Sigmoid colon (tissue), 7 donors: ENCODE results near the gene EML4. TPM values are rescaled to one million over a fixed set of nuclear protein-coding genes. Genes with fewer than 3 reads are reported as not detected.

ENCODE experiments used
- DNase-seq: peaks from one replicate; pipeline ENCODE4 v3.0.0-alpha.2; 2019
- H3K27ac ChIP-seq, 4 donors: fragments of 200-600 bp; sonication (generic); one replicate each; pipeline ENCODE4 v1.5.1; 2016 to 2019; ENCODE audit warnings: mild to moderate bottlenecking in 1 of 4
- H3K27me3 ChIP-seq, 3 donors: fragments of 200-600 bp; sonication (generic); one replicate each; pipeline ENCODE4 v1.5.1; 2019; ENCODE audit warnings: mild to moderate bottlenecking in 1 of 3
- H3K36me3 ChIP-seq, 4 donors: fragments of 200-600 bp; sonication (generic); one replicate each; pipeline ENCODE4 v1.5.1; 2016 to 2019
- H3K4me1 ChIP-seq, 4 donors: fragments of 200-600 bp; sonication (generic); one replicate each; pipeline ENCODE4 v1.5.1; 2017 to 2019
- H3K4me3 ChIP-seq, 4 donors: fragments of 200-600 bp; sonication (generic); one replicate each; pipeline ENCODE4 v1.5.1; 2017 to 2019; ENCODE audit warnings: mild to moderate bottlenecking in 2 of 4, moderate library complexity in 1 of 4
- H3K9me3 ChIP-seq, 4 donors: fragments of 200-600 bp in 3 of 4; sonication (generic) in 3 of 4; one replicate each; pipeline versions ENCODE4 v1.5.1 to v1.6.1; 2013 to 2019
- EP300 ChIP-seq, 4 donors: sonication (generic); formaldehyde crosslinking; IDR thresholded peaks; one replicate each; pipeline ENCODE4 v1.6.1; 2017; ENCODE audit warnings: antibody characterized with exemption in 4 of 4
- POLR2A ChIP-seq, 2 donors: fragments of 450-650 bp; IDR thresholded peaks; one replicate each; pipeline ENCODE4 v1.6.1; 2016; ENCODE audit warnings: antibody characterized with exemption in 2 of 2, mild to moderate bottlenecking in 2 of 2, moderate library complexity in 2 of 2
- POLR2AphosphoS5 ChIP-seq, 4 donors: sonication (generic); formaldehyde crosslinking; IDR thresholded peaks; one replicate each; pipeline ENCODE4 v1.6.1; 2017; ENCODE audit warnings: antibody characterized with exemption in 4 of 4
- WGBS, 2 donors: extraction: QIAGEN DNeasy Blood & Tissue Kit; methylation state at CpG; one replicate each; pipeline ENCODE4 v1.1.7; 2013; 5-methylcytosine and 5-hydroxymethylcytosine counted together
- intact Hi-C: fragments of 100-400 bp; cut with DNase I; formaldehyde crosslinking; loops from one replicate; pipeline ENCODE4 v1.15.1; 2023
- polyA plus RNA-seq, 3 donors: library from polyadenylated mRNA; stranded (reverse); fragments of 200-250 nt; gene quantifications; one replicate each; pipeline ENCODE4 v1.2.3, GENCODE V29; 2013
- total RNA-seq, 4 donors: library from RNA; depleted of rRNA; stranded (reverse); fragments of >200 nt; gene quantifications; one replicate each; pipeline ENCODE4 v1.1.0, GENCODE V29; 2016
- TF ChIP-seq, protein P1 (sequence below), 4 experiments: fragments of 450-650 bp in 3 of 4; fragments of 200-600 bp in 1 of 4; IDR thresholded peaks; one replicate each; pipeline ENCODE4 v1.5.1; 2016 to 2019; ENCODE audit warnings: antibody characterized with exemption in 4 of 4, mild to moderate bottlenecking in 3 of 4, moderate library complexity in 2 of 4
- donor health status: healthy with polysubstance abuse.
- donor health status: Bipolar disorder and iron deficiency.
- donor health status: healthy.

Gene EML4
- total and polyA plus RNA-seq, 7 donors = 16.1 to 27.8 (median 17.8) TPM

DNA sequence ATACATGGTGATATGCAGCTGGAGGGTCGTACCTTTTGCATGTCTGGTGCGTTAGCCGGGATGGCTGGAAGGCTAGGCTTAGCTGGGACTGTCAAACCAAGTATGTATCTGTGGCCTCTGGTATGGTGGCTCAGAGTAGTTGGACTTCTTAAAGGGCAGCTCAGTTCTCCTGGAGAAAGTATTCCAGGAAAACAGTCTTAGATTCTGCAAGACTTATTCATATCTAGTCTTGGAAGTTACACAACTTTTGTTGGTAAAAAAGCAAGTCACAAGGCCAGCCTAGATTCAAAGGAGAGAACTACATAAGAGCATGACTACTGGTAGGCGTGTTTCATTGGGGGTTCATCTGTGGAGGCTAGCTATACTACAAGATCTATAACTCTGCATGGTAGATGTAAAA is 45.5 kb downstream of the EML4 start:
- no peaks in the 10 kb centered on the region for H3K36me3 ChIP-seq
- WGBS, 2 donors = 96 to 98% methylated on average over 4 of the region's 4 CpGs
- DNase-seq = no peak
- intact Hi-C loops = no loop called here
- no peaks in the 10 kb centered on the region for H3K27me3 ChIP-seq
- TF ChIP-seq EP300 (IDR thresholded peaks at IDR 0.05) = no peak
- TF ChIP-seq POLR2AphosphoS5 (IDR thresholded peaks at IDR 0.05) = no peak
- H3K4me1 ChIP-seq = peaks cover 0 to 20% (median 5%) of the 10 kb centered on the region in 4 donors
- no peak overlapping the region for H3K27ac ChIP-seq
- no peaks in the 10 kb centered on the region for H3K9me3 ChIP-seq
- no peak overlapping the region for H3K4me3 ChIP-seq

DNA sequence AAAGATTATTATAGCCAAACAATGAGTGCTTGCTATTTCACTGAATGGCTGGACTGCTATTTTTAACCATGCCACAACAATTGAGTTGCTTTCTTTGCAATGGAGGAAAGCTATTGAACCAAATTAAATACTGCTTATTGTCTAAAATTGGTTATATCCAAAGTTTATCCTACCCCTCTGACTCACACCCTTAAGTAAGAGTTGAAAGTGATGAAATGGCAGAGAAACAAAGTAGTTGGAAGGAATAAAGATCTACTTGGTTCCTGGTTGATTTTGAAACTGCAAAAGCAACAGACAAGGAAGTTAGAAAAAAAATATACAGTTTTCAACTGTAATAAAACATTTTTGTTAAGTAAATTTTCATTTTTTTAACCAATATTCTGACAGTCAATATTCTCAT is 47.5 kb downstream of the EML4 start:
- peaks cover 0 to 20% (median 5%) of the 10 kb centered on the region in 4 donors for H3K4me1 ChIP-seq
- H3K36me3 ChIP-seq = no peaks in the 10 kb centered on the region
- H3K9me3 ChIP-seq = no peaks in the 10 kb centered on the region
- DNase-seq = no peak
- H3K27ac ChIP-seq = no peak overlapping the region
- intact Hi-C loops = no loop called here
- no peak overlapping the region for H3K4me3 ChIP-seq
- TF ChIP-seq EP300 (IDR thresholded peaks at IDR 0.05) (no peak), POLR2AphosphoS5 (IDR thresholded peaks at IDR 0.05) (no peak), POLR2A (IDR thresholded peaks at IDR 0.05) (no peak)
- TF ChIP-seq, protein P1, sequence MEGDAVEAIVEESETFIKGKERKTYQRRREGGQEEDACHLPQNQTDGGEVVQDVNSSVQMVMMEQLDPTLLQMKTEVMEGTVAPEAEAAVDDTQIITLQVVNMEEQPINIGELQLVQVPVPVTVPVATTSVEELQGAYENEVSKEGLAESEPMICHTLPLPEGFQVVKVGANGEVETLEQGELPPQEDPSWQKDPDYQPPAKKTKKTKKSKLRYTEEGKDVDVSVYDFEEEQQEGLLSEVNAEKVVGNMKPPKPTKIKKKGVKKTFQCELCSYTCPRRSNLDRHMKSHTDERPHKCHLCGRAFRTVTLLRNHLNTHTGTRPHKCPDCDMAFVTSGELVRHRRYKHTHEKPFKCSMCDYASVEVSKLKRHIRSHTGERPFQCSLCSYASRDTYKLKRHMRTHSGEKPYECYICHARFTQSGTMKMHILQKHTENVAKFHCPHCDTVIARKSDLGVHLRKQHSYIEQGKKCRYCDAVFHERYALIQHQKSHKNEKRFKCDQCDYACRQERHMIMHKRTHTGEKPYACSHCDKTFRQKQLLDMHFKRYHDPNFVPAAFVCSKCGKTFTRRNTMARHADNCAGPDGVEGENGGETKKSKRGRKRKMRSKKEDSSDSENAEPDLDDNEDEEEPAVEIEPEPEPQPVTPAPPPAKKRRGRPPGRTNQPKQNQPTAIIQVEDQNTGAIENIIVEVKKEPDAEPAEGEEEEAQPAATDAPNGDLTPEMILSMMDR (IDR thresholded peaks at IDR 0.05) = no peak
- H3K27me3 ChIP-seq = no peaks in the 10 kb centered on the region

DNA sequence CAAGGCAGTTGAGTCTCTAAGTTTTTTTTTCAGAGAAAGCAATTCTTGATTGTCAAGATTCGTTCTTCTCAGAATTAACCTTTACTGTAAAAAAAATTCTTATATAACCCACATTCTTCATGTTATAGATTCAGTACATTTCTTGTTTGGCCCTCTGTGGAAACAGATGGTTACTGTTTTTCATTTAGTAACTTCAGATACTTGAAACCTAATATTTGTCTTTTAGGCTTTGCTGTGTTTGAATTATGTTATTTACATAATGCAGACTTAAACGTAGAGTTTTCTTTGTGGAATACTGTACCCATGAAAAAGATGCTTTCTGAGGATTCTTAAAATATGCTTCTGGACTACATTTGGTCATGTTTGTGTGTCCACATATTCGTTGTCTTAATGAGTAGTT is 48.2 kb downstream of the EML4 start:
- no peak for TF ChIP-seq POLR2AphosphoS5 (IDR thresholded peaks at IDR 0.05)
- no peak for TF ChIP-seq POLR2A (IDR thresholded peaks at IDR 0.05)
- TF ChIP-seq, protein P1 (IDR thresholded peaks at IDR 0.05) = no peak
- no peak for TF ChIP-seq EP300 (IDR thresholded peaks at IDR 0.05)
- no peaks in the 10 kb centered on the region for H3K9me3 ChIP-seq
- H3K36me3 ChIP-seq = no peaks in the 10 kb centered on the region
- no peak overlapping the region for H3K4me3 ChIP-seq
- no peak overlapping the region for H3K27ac ChIP-seq
- WGBS, 2 donors = 62 to 72% methylated on average over 3 of the region's 3 CpGs
- H3K27me3 ChIP-seq = no peaks in the 10 kb centered on the region
- H3K4me1 ChIP-seq = peaks cover 0 to 21% (median 5%) of the 10 kb centered on the region in 4 donors
- intact Hi-C loops = no loop called here
- no peak for DNase-seq

DNA sequence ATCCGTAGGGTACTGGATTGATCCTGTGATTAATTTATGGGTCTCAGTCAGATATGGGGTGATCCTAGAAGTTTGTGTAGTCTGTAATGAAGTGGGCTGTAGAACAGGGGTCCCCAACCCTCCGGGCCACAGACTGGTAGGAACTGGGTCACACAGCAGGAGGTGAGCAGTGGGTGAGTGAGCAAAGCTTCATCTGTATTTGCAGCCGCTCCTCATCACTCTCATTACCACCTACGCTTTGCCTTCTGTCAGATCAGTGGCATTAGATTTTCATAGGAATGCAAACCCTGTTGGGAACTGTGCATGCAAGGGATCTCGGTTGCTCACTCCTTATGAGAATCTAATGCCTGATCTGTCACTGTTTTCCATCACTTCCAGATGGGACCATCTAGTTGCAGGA is 48.8 kb downstream of the EML4 start:
- no peaks in the 10 kb centered on the region for H3K36me3 ChIP-seq
- no peaks in the 10 kb centered on the region for H3K9me3 ChIP-seq
- H3K27ac ChIP-seq = no peak overlapping the region
- no peaks in the 10 kb centered on the region for H3K27me3 ChIP-seq
- DNase-seq = no peak
- H3K4me3 ChIP-seq = no peak overlapping the region
- peaks cover 0 to 21% (median 5%) of the 10 kb centered on the region in 4 donors for H3K4me1 ChIP-seq
- TF ChIP-seq EP300 (IDR thresholded peaks at IDR 0.05) = no peak
- no peak for TF ChIP-seq POLR2A (IDR thresholded peaks at IDR 0.05)
- TF ChIP-seq, protein P1 (IDR thresholded peaks at IDR 0.05) = no peak
- TF ChIP-seq POLR2AphosphoS5 (IDR thresholded peaks at IDR 0.05) = no peak
- intact Hi-C loops = no loop called here
- 78 to 85% methylated on average over 5 of the region's 5 CpGs for WGBS, 2 donors

DNA sequence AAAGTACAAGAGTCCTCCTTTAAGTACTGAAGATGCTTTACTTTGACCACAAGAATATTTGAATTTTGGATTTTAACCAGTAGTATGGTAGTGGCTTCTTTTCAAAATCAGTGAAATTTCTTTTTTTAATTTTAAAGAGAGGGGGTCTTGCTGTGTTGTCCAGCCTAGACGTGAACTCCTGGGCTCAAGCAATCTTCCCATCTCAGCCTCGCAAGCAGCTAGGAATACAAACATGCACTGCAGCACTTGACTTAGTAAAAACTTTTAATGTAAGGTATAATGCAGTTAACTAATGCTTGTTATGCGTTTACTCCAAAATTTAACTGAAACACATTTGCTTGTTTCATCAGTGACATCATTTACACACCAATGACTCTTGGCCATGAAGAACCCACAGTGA is 49.6 kb downstream of the EML4 start:
- 98 to 99% methylated on average over 3 of the region's 3 CpGs for WGBS, 2 donors
- TF ChIP-seq EP300 (IDR thresholded peaks at IDR 0.05) (no peak), POLR2AphosphoS5 (IDR thresholded peaks at IDR 0.05) (no peak), POLR2A (IDR thresholded peaks at IDR 0.05) (no peak)
- TF ChIP-seq, protein P1 (IDR thresholded peaks at IDR 0.05) = no peak

More for the DNA sequence above, 49.6 kb downstream of the EML4 start:
- Histone ChIP-seq H3K27me3 (no peaks in the 10 kb centered on the region), H3K4me1 (peaks cover 0 to 21% (median 9%) of the 10 kb centered on the region in 4 donors), H3K9me3 (no peaks in the 10 kb centered on the region), H3K4me3 (no peak overlapping the region), H3K36me3 (no peaks in the 10 kb centered on the region), H3K27ac (no peak overlapping the region)
- intact Hi-C loops = no loop called here
- DNase-seq = no peak
